ENCODE measurements around the gene KLF6.

GRCh38 chr10:3749600-3749999, 35.4 kb downstream of the KLF6 start:
- TF ChIP-seq CTCF (IDR thresholded peaks at IDR 0.05) (no peak), EZH2 (IDR thresholded peaks at IDR 0.05; ENCODE audit: borderline replicate concordance, insufficient read depth, low read depth, low read length, poor library complexity, severe bottlenecking) (no peak)
